GM23248 (cell line): ENCODE results near the gene COL28A1.

Experiments used
- EZH2 ChIP-seq: fragments of 200-600 bp; sonication (generic); IDR thresholded peaks from 2 replicates; pipeline ENCODE4 v1.6.1; 2018; ENCODE audit warnings: antibody characterized with exemption, mild to moderate bottlenecking; ENCODE audit not compliant: insufficient read depth, poor library complexity, severe bottlenecking
- EZH2phosphoT487 ChIP-seq: fragments of 200-600 bp; sonication (generic); IDR thresholded peaks from 2 replicates; pipeline ENCODE4 v1.6.1; 2018; ENCODE audit warnings: antibody characterized with exemption, moderate library complexity, mild to moderate bottlenecking, low read depth; ENCODE audit not compliant: insufficient read depth

DNA sequence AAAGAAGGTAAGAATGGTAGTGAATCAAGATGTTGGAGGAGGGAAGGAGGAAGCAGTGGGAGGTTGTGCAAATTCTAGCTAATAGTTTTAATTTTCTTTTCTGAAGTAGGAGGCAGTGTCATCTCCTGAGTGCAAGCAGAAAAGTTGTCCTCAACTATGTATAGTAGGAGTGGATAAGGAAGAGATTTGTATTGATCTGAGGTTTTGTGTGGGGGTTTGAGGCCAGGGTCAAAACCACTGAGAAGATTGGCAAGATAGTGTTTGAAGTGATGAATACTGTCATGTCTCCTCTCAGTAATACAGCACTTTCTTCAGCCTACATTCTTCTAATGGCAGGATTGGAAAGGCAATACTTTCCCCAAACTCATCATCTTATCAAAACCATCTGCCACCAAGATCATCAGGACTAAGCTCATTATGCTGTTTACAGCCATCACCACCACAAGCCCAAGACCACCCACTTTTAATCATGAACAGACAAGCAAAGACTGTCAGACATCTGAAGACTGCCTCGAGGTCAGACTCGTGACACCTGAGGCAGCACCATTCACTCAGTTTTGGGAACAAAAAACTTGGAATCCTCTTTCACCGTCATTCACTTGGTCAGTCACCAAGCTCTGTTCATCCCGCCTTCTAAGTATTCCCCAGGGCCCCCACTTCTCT, 29.5 kb upstream of the COL28A1 start:
- TF ChIP-seq EZH2 (no peak), EZH2phosphoT487 (no peak)
